HUES64 (cell line): ENCODE measurements around the gene GCDH.

Experiments
- H3K27ac ChIP-seq: 2 replicates; pipeline ENCODE4 v1.7.0; 2013; ENCODE audit warnings: low read depth, low read length, inconsistent platforms
- H3K27me3 ChIP-seq: 2 replicates; pipeline ENCODE4 v1.6.1; 2013; ENCODE audit warnings: mild to moderate bottlenecking, low read length; ENCODE audit not compliant: insufficient read depth
- H3K36me3 ChIP-seq: 2 replicates; pipeline ENCODE4 v1.6.1; 2013; ENCODE audit warnings: mild to moderate bottlenecking, low read length; ENCODE audit not compliant: insufficient read depth
- H3K4me1 ChIP-seq: 2 replicates; pipeline ENCODE4 v1.6.1; 2013; ENCODE audit warnings: mild to moderate bottlenecking, low read length, moderate library complexity; ENCODE audit not compliant: insufficient read depth
- H3K4me3 ChIP-seq: 2 replicates; pipeline ENCODE4 v1.5.1; 2013; ENCODE audit warnings: mild to moderate bottlenecking, low read length, moderate library complexity
- H3K9ac ChIP-seq: 2 replicates; pipeline ENCODE4 v1.6.1; 2013; ENCODE audit warnings: mild to moderate bottlenecking, low read depth, low read length
- H3K9me3 ChIP-seq: 2 replicates; pipeline ENCODE4 v1.6.1; 2013; ENCODE audit warnings: low read depth, low read length; ENCODE audit not compliant: insufficient read depth
- WGBS: fragments of 150-250, 120-280 bp; methylation state at CpG from one replicate; pipeline ENCODE4 v1.1.7; 2013; ENCODE audit warnings: missing lambda C conversion rate; 5-methylcytosine and 5-hydroxymethylcytosine counted together

The GCDH gene

DNA sequence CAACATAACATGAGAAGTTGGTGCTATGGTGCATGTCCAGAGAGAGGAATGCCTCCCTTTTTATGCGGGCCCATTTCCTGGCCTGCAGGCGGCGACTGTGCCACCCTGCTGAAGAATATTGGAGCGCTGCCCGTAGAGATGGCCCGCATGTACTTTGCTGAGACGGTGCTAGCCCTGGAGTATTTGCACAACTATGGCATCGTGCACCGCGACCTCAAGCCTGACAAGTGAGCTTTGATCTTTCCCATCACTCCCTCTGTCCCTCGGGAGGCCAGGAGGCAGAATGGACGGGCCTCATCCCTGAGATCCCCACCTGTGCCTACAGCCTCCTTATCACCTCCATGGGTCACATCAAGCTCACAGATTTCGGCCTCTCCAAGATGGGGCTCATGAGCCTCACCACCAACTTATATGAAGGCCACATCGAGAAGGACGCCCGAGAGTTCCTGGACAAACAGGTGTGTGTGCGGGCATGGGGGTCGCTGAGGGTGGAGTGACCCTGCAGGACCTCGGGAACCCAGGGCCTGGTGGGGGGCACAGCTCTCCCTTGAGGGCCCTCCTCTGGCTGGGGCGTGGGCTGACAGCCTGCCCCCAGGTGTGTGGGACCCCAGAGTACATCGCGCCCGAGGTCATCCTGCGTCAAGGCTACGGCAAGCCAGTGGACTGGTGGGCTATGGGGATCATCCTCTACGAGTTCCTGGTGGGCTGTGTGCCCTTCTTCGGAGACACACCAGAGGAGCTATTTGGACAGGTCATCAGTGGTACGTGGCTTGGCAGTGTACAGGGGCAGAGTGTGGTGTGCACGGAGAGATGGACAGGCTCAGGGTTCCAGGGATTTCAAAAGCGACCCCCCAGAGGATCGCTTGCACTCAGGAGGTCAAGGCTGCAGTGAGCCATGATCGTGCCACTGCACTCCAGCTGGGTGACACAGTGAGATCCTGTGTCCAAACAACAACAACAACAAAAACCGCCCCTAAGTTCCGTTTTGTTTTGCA, 25.9 kb upstream of the GCDH start:
- no peak overlapping the region for H3K4me3 ChIP-seq

DNA sequence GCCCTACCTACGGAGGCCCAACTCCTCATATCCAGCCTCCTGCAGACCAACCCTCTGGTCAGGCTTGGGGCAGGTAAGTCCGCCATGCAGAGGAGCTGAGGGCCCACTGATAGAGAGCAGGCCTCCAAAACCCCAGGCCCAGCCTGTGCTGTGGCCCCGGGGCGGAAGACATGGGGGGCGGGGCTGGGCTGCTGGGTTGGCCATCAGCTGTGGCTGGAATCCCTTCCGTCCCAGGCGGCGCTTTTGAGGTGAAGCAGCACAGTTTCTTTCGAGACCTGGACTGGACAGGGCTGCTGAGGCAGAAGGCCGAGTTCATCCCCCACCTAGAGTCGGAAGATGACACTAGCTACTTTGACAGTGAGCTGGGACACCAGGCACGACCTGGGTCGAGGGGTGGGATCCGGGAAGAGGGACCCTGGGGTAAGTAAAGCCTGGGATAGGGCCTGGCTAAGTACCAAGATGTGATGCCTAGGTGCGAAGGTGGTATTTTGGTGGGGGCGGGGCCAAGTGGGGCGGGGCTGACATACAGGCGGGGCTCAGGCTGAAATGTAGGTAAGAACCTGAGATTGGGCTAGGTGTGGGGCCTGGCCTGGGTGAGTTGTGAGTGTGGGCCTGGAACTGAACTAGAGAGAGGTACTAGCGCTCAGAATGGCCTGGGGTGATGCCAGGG, 25.1 kb upstream of the GCDH start:
- Histone ChIP-seq H3K4me3 (no peak overlapping the region), H3K36me3 (peaks cover 5% of the 10 kb centered on the region; the same call in 1 of the 2 replicates), H3K9ac (no peak overlapping the region), H3K9me3 (no peaks in the 10 kb centered on the region), H3K27me3 (no peaks in the 10 kb centered on the region), H3K4me1 (peaks cover 7% of the 10 kb centered on the region), H3K27ac (no peak overlapping the region; the same call in 1 of the 2 replicates)
- WGBS = 69% methylated on average over 19 of the region's 19 CpGs

More for the DNA sequence above, 25.9 kb upstream of the GCDH start:
- no peak overlapping the region for H3K27ac ChIP-seq
- H3K27me3 ChIP-seq = no peaks in the 10 kb centered on the region
- H3K4me1 ChIP-seq = peaks cover 7% of the 10 kb centered on the region
- 84% methylated on average over 34 of the region's 34 CpGs for WGBS
- H3K9ac ChIP-seq = no peak overlapping the region
- H3K36me3 ChIP-seq = peaks cover 8% of the 10 kb centered on the region; the same call in 1 of the 2 replicates
- no peaks in the 10 kb centered on the region for H3K9me3 ChIP-seq

DNA sequence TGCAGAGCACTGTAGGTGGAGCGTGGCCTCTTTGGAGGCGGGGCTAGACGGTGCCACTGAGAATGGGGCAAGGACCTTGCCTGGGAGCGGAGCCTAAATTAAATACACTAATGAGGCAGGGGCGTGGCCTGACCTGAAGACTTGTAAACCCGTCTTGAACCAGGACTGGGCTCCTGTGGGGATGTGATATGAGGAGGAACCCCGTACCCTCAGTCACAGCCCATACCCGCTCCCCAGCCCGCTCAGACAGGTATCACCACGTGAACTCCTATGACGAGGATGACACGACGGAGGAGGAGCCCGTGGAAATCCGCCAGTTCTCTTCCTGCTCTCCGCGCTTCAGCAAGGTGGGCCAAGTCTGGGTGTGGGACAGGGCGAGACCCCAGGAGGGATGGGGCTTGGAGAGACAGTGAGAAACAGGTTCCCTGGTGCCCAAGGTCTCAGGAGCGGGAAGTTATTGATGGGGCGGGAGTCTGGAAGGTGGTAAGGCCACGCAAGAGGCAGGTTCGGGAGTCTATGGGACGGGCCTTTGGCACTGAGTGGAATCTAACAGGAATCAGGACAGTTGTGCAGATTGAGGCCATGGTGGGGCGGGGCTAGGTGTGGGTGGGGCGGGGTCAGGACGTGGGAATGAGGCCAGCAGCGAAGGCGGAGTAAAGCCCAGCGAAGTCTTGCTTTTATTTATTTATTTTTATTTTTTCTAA, 24.4 kb upstream of the GCDH start:
- H3K36me3 ChIP-seq = peaks cover 6% of the 10 kb centered on the region; the same call in 1 of the 2 replicates
- H3K9ac ChIP-seq = no peak overlapping the region
- H3K4me1 ChIP-seq = peaks cover 7% of the 10 kb centered on the region
- H3K4me3 ChIP-seq = peak overlapping the region; percentile 65; the same call in 1 of the 2 replicates
- no peak overlapping the region; the same call in 1 of the 2 replicates for H3K27ac ChIP-seq
- no peaks in the 10 kb centered on the region for H3K27me3 ChIP-seq
- 89% methylated on average over 24 of the region's 29 CpGs for WGBS
- no peaks in the 10 kb centered on the region for H3K9me3 ChIP-seq

GRCh38 chr19:12867120-12868099, 23.6 kb upstream of the GCDH start:
- Histone ChIP-seq H3K36me3 (peaks cover 9% of the 10 kb centered on the region; the same call in 1 of the 2 replicates), H3K9me3 (no peaks in the 10 kb centered on the region), H3K27ac (peak overlapping the region; percentile 52; the same call in 1 of the 2 replicates), H3K27me3 (no peaks in the 10 kb centered on the region), H3K4me1 (peaks cover 7% of the 10 kb centered on the region), H3K4me3 (peak overlapping the region; percentile 65), H3K9ac (peak overlapping the region; percentile 56)
- WGBS = 10% methylated on average over 51 of the region's 51 CpGs

GRCh38 chr19:12868540-12869112, 22.3 kb upstream of the GCDH start:
- no peaks in the 10 kb centered on the region for H3K9me3 ChIP-seq
- H3K27me3 ChIP-seq = no peaks in the 10 kb centered on the region
- H3K36me3 ChIP-seq = peaks cover 11% of the 10 kb centered on the region; the same call in 1 of the 2 replicates
- no peak overlapping the region for H3K9ac ChIP-seq
- H3K4me1 ChIP-seq = peaks cover 7% of the 10 kb centered on the region
- H3K4me3 ChIP-seq = no peak overlapping the region
- H3K27ac ChIP-seq = no peak overlapping the region
- WGBS = 94% methylated on average over 10 of the region's 10 CpGs

GRCh38 chr19:12871681-12872080, 19.3 kb upstream of the GCDH start:
- no peak overlapping the region for H3K9ac ChIP-seq
- no peaks in the 10 kb centered on the region for H3K27me3 ChIP-seq
- WGBS = 85% methylated on average over 3 of the region's 3 CpGs
- peaks cover 4% of the 10 kb centered on the region for H3K4me1 ChIP-seq
- H3K9me3 ChIP-seq = no peaks in the 10 kb centered on the region
- H3K4me3 ChIP-seq = no peak overlapping the region
- peaks cover 15% of the 10 kb centered on the region; the same call in 1 of the 2 replicates for H3K36me3 ChIP-seq
- H3K27ac ChIP-seq = no peak overlapping the region

- no peaks in the 10 kb centered on the region for H3K9me3 ChIP-seq
- 91% methylated on average over 5 of the region's 5 CpGs for WGBS
- H3K36me3 ChIP-seq = peaks cover 15% of the 10 kb centered on the region; the same call in 1 of the 2 replicates
Observed at GRCh38 chr19:12872255-12872654, 18.7 kb upstream of the GCDH start.

GRCh38 chr19:12872941-12873890, 17.7 kb upstream of the GCDH start:
- Histone ChIP-seq H3K27ac (no peak overlapping the region), H3K27me3 (no peaks in the 10 kb centered on the region), H3K9me3 (no peaks in the 10 kb centered on the region), H3K4me1 (no peaks in the 10 kb centered on the region), H3K4me3 (no peak overlapping the region), H3K36me3 (peaks cover 21% of the 10 kb centered on the region; the same call in 1 of the 2 replicates), H3K9ac (no peak overlapping the region)
- 96% methylated on average over 70 of the region's 70 CpGs for WGBS

More at GRCh38 chr19:12872255-12872654, 18.7 kb upstream of the GCDH start:
- H3K27ac ChIP-seq = no peak overlapping the region
- H3K27me3 ChIP-seq = no peaks in the 10 kb centered on the region
- H3K4me1 ChIP-seq = peaks cover under 1% of the 10 kb centered on the region; the same call in 1 of the 2 replicates
- H3K9ac ChIP-seq = no peak overlapping the region
- no peak overlapping the region for H3K4me3 ChIP-seq
